Middle frontal gyrus (tissue), 1 donor: ENCODE results near the gene RPS19.

Source experiments
- DNase-seq: peaks from one replicate; pipeline ENCODE4 v3.0.0-alpha.2; 2015; ENCODE audit warnings: low spot score; ENCODE audit errors: extremely low spot score

Gene RPS19

DNA sequence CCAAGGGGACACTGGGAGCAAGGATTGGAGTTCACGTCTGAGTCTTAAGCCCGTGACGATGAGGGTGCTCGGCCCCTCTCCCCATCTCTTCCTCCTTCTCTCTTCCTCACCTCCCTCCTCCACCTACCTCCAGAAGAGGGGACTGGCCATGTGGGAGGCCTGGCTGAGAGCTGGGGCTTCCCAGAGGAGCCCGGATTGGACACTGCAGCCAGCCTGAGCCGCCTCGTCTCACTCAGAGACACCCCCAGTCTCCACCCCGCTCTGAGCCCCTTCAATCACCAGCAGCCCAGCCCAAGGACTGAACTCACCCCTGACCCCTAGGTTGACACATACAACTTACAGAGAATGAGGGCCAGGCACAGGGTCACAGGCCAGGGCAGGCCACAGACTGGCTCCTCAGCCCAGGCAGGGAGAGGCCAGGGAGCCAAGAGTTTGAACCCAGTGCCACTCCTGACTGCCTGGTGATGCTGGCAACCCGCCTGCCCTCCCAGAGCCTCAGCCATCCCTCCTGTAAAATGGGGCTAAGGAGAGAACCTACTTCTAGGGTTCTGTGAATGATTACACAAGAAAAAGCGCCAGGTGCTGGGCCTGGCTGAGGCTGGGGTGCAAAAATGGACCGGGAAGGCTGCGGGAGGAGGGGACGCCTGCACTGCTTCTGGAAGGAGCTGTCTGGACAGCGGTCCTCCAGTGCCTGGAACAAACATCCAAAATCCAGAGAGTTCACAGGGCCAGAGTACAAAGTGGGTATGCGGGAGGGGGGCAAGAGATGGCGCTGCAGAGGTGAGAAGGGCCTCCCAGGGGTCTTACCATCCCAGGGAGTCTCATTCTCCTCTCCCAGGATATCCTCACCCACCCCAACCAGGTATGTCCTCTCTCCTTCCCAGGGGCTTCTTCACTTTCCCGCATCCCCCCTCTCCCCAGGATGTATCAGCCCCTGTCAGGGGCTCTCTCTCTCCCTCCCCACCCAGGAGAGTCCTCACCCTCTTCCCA, 18.2 kb downstream of the RPS19 start:
- DNase-seq, result no peak

- DNase-seq, result no peak
These were observed 19.0 kb downstream of the RPS19 start for GRCh38 chr19:41879080-41879479.

GRCh38 chr19:41879670-41880328, 19.7 kb downstream of the RPS19 start:
- DNase-seq, result no peak

DNA sequence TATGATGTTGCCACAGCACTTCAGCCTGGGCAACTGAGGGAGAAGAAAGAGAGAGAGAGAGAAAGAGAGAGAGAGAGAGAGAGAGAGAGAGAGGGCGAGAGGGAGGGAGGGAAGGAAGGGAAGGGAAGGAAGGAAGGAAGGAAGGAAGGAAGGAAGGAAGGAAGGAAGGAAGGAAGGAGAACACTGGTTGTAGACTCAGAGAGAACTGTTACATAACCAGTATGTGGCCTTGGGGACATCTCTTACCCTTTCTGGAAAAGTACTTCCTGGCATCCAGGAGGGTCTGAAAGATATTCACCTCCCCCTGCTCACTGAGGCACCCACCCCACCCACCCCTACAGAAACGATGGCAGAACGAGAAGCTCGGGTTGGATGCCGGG, 20.3 kb downstream of the RPS19 start:
- no peak for DNase-seq

GRCh38 chr19:41882568-41883462, 22.8 kb downstream of the RPS19 start, which contains the start of gene ARHGEF1:
Gene ARHGEF1, plus strand, starts transcription at chr19:41883184. Its CDS starts 4,899 bp downstream, at chr19:41888083.
- DNase-seq, result no peak

GRCh38 chr19:41883463-41883820, 23.4 kb downstream of the RPS19 start:
- no peak for DNase-seq

GRCh38 chr19:41883821-41884733, 24.0 kb downstream of the RPS19 start:
- peak; percentile 95 for DNase-seq

DNA sequence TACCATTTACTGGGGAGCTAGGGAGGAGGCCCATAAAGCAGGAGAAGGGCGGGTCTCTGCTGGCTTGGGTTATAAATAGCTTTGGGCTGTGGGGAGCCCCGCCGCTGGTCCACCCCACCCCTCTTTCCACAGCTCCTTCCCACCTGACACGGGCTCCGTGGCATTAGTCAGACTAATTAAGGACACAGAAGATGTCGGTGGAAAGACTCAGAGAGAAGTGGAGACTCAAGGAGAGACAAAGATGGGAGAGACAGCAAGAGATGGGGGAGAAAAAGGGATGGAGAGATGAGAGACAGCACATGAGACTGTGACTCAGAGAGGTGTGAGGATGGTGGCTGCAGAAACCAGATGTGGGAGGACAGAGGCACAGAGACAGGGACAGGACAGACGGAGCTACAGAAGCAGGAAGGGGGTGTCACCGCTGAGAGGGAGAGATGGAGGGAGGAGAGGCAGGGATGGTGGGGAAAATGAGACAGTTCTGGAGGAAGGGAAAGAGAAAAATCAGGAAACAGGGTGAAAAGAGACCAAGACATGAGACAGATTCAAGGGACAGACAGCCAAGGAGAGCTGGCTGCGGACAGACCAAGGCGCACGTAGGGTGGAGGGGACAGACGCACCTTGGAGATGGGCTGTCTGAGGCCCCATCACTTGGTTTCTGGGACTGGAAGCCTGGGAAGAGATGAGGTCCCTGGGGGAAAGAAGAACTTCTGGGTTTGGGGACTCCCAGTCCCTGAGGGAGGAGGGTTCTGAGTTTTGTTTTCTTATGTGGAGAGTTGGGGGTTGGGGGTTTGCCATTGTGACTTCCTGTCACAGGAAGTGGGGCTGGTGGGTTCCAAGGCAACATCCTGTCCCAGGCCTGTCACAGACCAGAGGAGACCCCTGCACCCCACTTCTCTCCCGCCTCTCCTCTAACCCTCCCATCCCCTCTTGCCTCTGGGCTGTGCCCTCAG, 27.0 kb downstream of the RPS19 start:
- DNase-seq, result no peak

DNA sequence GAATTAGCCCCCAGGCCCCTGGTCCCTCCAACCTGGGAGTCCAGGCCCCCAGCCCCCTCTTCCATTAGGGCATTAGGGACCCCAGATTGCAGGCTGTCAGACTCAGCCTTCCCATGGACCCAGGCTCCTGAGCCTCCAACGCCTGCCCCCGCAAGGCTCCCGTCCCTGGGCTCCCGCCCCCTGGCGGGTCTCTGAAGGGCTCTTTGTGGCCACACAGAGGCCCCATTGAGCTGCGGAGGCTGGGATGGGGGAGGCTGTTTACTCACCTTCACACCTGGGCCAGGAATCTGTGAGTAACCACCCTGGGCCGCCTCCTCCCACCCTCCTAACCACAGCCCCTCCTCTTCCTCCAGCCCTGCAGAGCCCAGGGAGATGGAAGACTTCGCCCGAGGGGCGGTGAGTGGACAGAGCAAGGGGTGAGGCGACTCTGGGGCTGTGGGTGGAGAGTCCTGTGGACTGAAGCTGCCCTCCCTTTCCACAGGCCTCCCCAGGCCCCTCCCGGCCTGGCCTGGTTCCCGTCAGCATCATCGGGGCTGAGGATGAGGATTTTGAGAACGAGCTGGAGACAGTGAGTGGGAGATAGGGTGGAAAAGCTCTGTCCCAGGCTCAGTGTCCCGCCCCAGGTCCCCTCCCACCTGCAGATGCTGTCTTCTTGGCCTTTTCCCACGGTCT, 27.8 kb downstream of the RPS19 start:
- DNase-seq, result no peak

GRCh38 chr19:41888926-41889325, 28.9 kb downstream of the RPS19 start:
- DNase-seq, result no peak

DNA sequence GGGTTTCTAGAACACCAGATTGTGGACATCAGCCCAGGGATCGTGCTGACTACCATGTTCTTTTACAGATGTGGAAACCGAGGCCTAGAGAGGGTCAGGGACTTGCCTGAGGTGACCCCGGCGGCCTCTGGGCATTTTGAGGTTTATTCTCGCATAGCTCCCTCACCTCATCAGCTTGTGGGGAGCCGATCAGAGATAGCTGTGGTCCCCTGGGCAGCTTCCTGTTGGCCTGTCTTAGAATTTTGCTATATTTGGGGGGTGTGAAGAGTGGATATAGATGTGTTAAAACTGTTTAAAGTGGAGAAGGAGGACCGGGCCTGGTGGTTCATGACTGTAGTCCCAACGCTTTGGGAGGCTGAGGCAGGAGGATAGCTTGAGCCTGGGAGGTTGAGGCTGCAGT, 29.8 kb downstream of the RPS19 start:
- DNase-seq, result no peak

GRCh38 chr19:41890936-41891335, 30.9 kb downstream of the RPS19 start:
- DNase-seq, result no peak

DNA sequence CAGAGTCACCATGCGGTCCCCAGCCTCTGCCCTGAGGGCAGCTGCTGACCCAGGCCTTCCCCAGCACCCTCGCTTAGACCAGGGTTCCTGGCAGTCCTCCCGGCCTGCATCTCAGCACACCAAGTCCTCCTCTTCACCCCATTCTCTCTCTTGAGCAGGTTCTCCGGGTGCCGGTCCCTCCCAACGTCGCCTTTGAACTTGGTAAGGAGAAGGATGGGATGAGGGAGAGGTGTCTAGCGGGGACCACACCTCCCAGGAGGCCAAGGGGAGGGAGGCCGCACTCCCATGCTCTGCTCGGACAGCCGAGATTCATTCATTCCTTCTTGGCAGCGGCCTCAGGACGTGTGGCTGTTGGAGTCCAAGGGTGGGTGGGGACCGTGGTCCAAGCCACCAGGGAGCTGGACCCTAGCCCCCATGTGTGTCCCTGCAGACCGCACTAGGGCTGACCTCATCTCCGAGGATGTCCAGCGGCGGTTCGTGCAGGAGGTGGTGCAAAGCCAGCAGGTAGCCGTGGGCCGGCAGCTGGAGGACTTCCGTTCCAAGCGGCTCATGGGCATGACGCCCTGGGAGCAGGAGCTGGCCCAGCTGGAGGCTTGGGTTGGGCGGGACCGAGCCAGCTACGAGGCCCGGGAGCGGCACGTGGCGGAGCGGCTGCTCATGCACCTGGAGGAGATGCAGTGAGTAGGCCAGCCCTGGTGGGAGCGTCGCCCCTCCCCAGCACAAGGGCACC, 32.3 kb downstream of the RPS19 start:
- no peak for DNase-seq

- DNase-seq, result no peak
These were observed 33.8 kb downstream of the RPS19 start for GRCh38 chr19:41893899-41894298.

- no peak for DNase-seq
These were observed 34.3 kb downstream of the RPS19 start for GRCh38 chr19:41894350-41894749.

DNA sequence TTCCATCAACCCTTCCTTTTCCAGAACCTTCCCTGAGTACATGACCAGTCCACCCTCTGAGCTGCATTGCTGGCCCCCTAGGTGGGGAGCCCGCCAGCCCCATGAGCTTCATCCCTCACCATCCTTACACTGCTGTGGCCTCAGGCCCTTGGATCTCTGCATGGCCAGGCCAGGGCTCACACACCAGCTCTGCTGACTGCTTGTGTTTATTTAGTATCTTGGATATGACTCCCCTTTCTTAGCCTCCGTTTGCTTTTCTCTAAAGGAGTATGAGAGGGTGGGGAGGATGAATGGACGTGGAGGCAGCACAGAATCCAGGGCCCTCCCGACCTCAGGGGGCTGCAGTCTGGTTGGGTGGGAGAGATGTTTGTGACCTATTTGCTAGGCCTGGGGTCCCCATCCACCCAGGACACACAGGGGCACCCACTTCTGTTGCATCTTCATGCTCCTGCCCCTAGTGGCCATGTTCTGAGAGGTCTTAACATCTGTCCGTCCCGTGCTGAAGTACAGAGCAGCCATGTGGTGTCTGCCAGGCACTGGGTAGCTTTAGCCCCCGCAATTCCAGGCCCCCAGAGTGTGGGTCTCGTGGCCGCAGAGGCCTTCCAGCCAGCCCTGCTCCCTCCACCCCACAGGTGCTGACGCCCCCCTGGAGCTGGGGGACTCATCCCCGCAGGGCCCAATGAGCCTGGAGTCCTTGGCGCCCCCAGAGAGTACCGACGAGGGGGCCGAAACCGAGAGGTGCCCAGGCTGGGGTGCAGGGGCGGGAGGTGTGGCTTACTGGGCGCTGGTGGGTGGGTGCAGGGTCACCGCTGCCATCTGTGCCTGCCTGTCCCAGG, 35.9 kb downstream of the RPS19 start:
- no peak for DNase-seq

DNA sequence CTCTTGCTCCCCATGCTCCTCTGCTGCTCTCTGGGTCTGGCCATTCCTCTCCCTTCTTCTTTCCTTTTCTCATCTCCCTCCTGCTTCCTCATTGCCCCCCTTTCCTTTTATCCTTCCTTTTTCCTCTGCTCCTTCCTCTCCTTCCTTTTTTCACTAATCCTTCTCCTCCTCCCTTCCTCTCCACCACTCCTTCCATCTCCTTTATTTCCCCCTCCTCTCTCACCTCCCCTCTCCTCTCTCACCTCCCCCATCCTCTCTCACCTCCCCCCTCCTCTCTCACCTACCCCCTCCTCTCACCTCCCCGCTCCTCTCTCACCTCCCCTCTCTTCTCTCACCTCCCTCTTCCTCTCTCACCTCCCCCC, 36.5 kb downstream of the RPS19 start:
- no peak for DNase-seq
